ENCODE measurements around the gene SETX. TPM values are rescaled to one million over a fixed set of nuclear protein-coding genes. Genes with fewer than 3 reads are reported as not detected.

The SETX gene
- polyA plus RNA-seq, 1 experiment: 15.3 TPM

GRCh38 chr9:132367613-132368313 is 13.0 kb upstream of the SETX start:
- Histone ChIP-seq H3K4me3 (ENCODE audit: low read depth, low read length) (no peak overlapping the region), H3K27me3 (ENCODE audit: control insufficient read depth, insufficient read depth, low read length) (no peaks in the 10 kb centered on the region), H3K36me3 (ENCODE audit: control insufficient read depth, insufficient read depth, low read length) (no peaks in the 10 kb centered on the region)
- POLR2A ChIA-PET: no interaction called here
- TF ChIP-seq, protein P1, sequence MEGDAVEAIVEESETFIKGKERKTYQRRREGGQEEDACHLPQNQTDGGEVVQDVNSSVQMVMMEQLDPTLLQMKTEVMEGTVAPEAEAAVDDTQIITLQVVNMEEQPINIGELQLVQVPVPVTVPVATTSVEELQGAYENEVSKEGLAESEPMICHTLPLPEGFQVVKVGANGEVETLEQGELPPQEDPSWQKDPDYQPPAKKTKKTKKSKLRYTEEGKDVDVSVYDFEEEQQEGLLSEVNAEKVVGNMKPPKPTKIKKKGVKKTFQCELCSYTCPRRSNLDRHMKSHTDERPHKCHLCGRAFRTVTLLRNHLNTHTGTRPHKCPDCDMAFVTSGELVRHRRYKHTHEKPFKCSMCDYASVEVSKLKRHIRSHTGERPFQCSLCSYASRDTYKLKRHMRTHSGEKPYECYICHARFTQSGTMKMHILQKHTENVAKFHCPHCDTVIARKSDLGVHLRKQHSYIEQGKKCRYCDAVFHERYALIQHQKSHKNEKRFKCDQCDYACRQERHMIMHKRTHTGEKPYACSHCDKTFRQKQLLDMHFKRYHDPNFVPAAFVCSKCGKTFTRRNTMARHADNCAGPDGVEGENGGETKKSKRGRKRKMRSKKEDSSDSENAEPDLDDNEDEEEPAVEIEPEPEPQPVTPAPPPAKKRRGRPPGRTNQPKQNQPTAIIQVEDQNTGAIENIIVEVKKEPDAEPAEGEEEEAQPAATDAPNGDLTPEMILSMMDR (IDR thresholded peaks at IDR 0.05; ENCODE audit: insufficient read depth, low read depth, low read length): no peak
- CTCF ChIA-PET: interaction anchor here (1.1 kb wide), 1 partner anchor 17 kb away, joined by 3 read pairs; no protein-coding TSS in a partner anchor
- no peak for DNase-seq (ENCODE audit: low read depth)

DNA sequence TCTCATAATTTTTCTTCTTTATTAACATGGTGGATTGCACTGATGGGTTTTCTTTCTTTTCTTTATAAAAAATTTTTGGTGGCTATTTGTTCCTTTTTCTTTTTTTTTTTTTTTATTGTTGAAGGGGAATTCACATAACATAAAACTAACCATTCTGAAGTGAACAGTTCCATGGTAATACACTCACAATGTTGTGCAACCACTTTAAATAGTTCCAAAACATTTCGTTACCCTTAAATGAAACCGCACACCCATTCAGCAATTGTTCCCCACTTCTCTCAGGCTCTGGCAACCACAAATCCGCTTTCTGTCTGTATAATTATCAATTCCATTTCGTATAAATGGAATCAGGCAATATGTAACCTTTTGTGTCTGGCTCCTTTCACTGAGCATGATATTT is 11.7 kb upstream of the SETX start:
- ChIA-PET CTCF (no interaction called here), POLR2A (no interaction called here)
- DNase-seq (ENCODE audit: low read depth): no peak
- H3K27me3 ChIP-seq (ENCODE audit: control insufficient read depth, insufficient read depth, low read length): no peaks in the 10 kb centered on the region
- TF ChIP-seq, protein P1 (IDR thresholded peaks at IDR 0.05; ENCODE audit: insufficient read depth, low read depth, low read length): no peak
- no peak overlapping the region for H3K4me3 ChIP-seq (ENCODE audit: low read depth, low read length)
- H3K36me3 ChIP-seq (ENCODE audit: control insufficient read depth, insufficient read depth, low read length): no peaks in the 10 kb centered on the region

DNA sequence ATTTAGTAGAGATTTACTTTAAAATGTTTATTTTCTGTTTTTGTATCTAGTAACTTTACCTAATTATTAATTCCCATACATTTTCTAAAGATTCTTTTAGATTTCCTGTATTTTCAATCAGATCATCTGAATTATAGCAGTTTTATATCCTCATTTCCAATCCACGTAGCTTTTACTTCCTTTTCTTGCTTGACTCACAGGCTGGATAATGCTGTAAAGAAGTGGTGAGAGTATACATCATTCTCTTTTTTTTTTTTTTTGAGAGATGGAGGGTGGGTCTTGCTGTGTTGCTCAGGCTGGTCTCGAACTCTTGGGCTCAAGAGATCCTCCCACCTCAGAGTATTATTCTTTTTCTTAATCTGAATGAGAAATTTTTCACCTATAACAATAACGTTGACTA is 11.2 kb upstream of the SETX start:
- POLR2A ChIA-PET: no interaction called here
- CTCF ChIA-PET: no interaction called here
- DNase-seq (ENCODE audit: low read depth): no peak

GRCh38 chr9:132364068-132364467 is 9.3 kb upstream of the SETX start:
- ChIA-PET POLR2A (no interaction called here), CTCF (no interaction called here)
- Histone ChIP-seq H3K27me3 (ENCODE audit: control insufficient read depth, insufficient read depth, low read length) (no peaks in the 10 kb centered on the region), H3K36me3 (ENCODE audit: control insufficient read depth, insufficient read depth, low read length) (no peaks in the 10 kb centered on the region), H3K4me3 (ENCODE audit: low read depth, low read length) (no peak overlapping the region)
- no peak for DNase-seq (ENCODE audit: low read depth)
- TF ChIP-seq, protein P1 (IDR thresholded peaks at IDR 0.05; ENCODE audit: insufficient read depth, low read depth, low read length): no peak

More for the DNA sequence above, 11.2 kb upstream of the SETX start:
- no peak overlapping the region for H3K4me3 ChIP-seq (ENCODE audit: low read depth, low read length)
- H3K36me3 ChIP-seq (ENCODE audit: control insufficient read depth, insufficient read depth, low read length): no peaks in the 10 kb centered on the region
- TF ChIP-seq, protein P1 (IDR thresholded peaks at IDR 0.05; ENCODE audit: insufficient read depth, low read depth, low read length): no peak
- H3K27me3 ChIP-seq (ENCODE audit: control insufficient read depth, insufficient read depth, low read length): no peaks in the 10 kb centered on the region

- no peak for DNase-seq (ENCODE audit: low read depth)
- peaks cover 2% of the 10 kb centered on the region; the same call in 1 of the 2 replicates for H3K36me3 ChIP-seq (ENCODE audit: control insufficient read depth, insufficient read depth, low read length)
- ChIA-PET POLR2A (no interaction called here), CTCF (no interaction called here)
- TF ChIP-seq, protein P1 (IDR thresholded peaks at IDR 0.05; ENCODE audit: insufficient read depth, low read depth, low read length): no peak
- H3K4me3 ChIP-seq (ENCODE audit: low read depth, low read length): no peak overlapping the region
- no peaks in the 10 kb centered on the region for H3K27me3 ChIP-seq (ENCODE audit: control insufficient read depth, insufficient read depth, low read length)
Measured at GRCh38 chr9:132357764-132358163, 3.0 kb upstream of the SETX start.
